Tibial artery (tissue), 4 donors: ENCODE results near the gene DDX56.
A peak's percentile ranks its signal among the peaks of the same experiment; 100 is the strongest.

Source experiments
- DNase-seq, 2 donors: peaks; one replicate each; pipeline ENCODE4 v3.0.0-alpha.2; 2019
- H3K27ac ChIP-seq, 2 donors: fragments of 200-600 bp; sonication (generic) in 1 of 2; 1 replicate in 1 of 2; 2 replicates in 1 of 2; pipeline ENCODE4 v1.5.1; 2018 to 2019; ENCODE audit warnings: mild to moderate bottlenecking in 1 of 2
- H3K27me3 ChIP-seq, 2 donors: fragments of 200-600 bp; sonication (generic) in 1 of 2; one replicate each; pipeline versions ENCODE4 v1.5.1 to v1.6.0; 2016 to 2019
- H3K36me3 ChIP-seq, 3 donors: fragments of 200-600 bp; sonication (generic) in 2 of 3; one replicate each; pipeline ENCODE4 v1.5.1; 2016 to 2019; ENCODE audit warnings: mild to moderate bottlenecking in 2 of 3
- H3K4me1 ChIP-seq, 4 donors: fragments of 200-600 bp; sonication (generic) in 2 of 4; 1 replicate in 3 of 4; 2 replicates in 1 of 4; pipeline ENCODE4 v1.5.1; 2016 to 2019
- H3K4me3 ChIP-seq, 2 donors: fragments of 200-600 bp; sonication (generic) in 1 of 2; 1 replicate in 1 of 2; 2 replicates in 1 of 2; pipeline ENCODE4 v1.5.1; 2018 to 2019; ENCODE audit warnings: mild to moderate bottlenecking in 2 of 2
- H3K9me3 ChIP-seq, 3 donors: fragments of 200-600 bp; sonication (generic) in 1 of 3; one replicate each; pipeline ENCODE4 v1.5.1; 2016 to 2019
- CTCF ChIP-seq, 2 experiments: fragments of 200-600 bp in 1 of 2; fragments of 450-650 bp in 1 of 2; IDR thresholded peaks; one replicate each; pipeline ENCODE4 v1.5.1; 2017 to 2019; ENCODE audit warnings: antibody characterized with exemption in 2 of 2, mild to moderate bottlenecking in 1 of 2, moderate library complexity in 1 of 2
- intact Hi-C: fragments of 100-400 bp; cut with DNase I; formaldehyde crosslinking; loops from one replicate; pipeline ENCODE4 v1.15.0; 2023; ENCODE audit warnings: low total_unique reads

DDX56 gene

GRCh38 chr7:44541876-44542610 lies 31.7 kb downstream of the DDX56 start:
- H3K27me3 ChIP-seq, result no peaks in the 10 kb centered on the region
- H3K36me3 ChIP-seq, result peaks cover 0 to 4% (median 0%) of the 10 kb centered on the region in 3 donors
- no peak for TF ChIP-seq CTCF (IDR thresholded peaks at IDR 0.05)
- no peak overlapping the region for H3K27ac ChIP-seq
- intact Hi-C loops, result no loop called here
- DNase-seq, result peak in 1 of 2 donors; percentile 33
- no peaks in the 10 kb centered on the region for H3K9me3 ChIP-seq
- no peaks in the 10 kb centered on the region for H3K4me1 ChIP-seq
- H3K4me3 ChIP-seq, result no peak overlapping the region

GRCh38 chr7:44541028-44541869 lies 32.5 kb downstream of the DDX56 start, which contains the start of gene NPC1L1:
Gene NPC1L1 (minus strand): TSS chr7:44541330. CDS start chr7:44541259, 71 bp downstream.
- Histone ChIP-seq H3K27ac (no peak within 1 kb of the TSS), H3K9me3 (no peaks in the 10 kb centered on the region), H3K4me3 (no peak within 1 kb of the TSS), H3K27me3 (no peaks in the 10 kb centered on the region), H3K4me1 (no peaks in the 10 kb centered on the region), H3K36me3 (peaks cover 0 to 4% (median 0%) of the 10 kb centered on the region in 3 donors)
- intact Hi-C loops, result no loop called here
- DNase-seq, result peak in 1 of 2 donors; percentile 50
- no peak for TF ChIP-seq CTCF (IDR thresholded peaks at IDR 0.05)

- no peak for TF ChIP-seq CTCF (IDR thresholded peaks at IDR 0.05)
- H3K27me3 ChIP-seq, result no peaks in the 10 kb centered on the region
- peak in 1 of 2 donors; percentile 31 for DNase-seq
- H3K4me1 ChIP-seq, result no peaks in the 10 kb centered on the region
- no peak overlapping the region for H3K27ac ChIP-seq
- H3K36me3 ChIP-seq, result peaks cover 0 to 4% (median 0%) of the 10 kb centered on the region in 3 donors
- intact Hi-C loops, result no loop called here
- no peaks in the 10 kb centered on the region for H3K9me3 ChIP-seq
- H3K4me3 ChIP-seq, result no peak overlapping the region
Observed at GRCh38 chr7:44540592-44541027, 33.1 kb downstream of the DDX56 start.

GRCh38 chr7:44539669-44540506 lies 33.8 kb downstream of the DDX56 start:
- Histone ChIP-seq H3K9me3 (no peaks in the 10 kb centered on the region), H3K4me1 (no peaks in the 10 kb centered on the region), H3K27me3 (no peaks in the 10 kb centered on the region), H3K36me3 (peaks cover 0 to 4% (median 0%) of the 10 kb centered on the region in 3 donors), H3K27ac (no peak overlapping the region), H3K4me3 (no peak overlapping the region)
- DNase-seq, result peak in 1 of 2 donors; percentile 52
- intact Hi-C loops, result no loop called here
- no peak for TF ChIP-seq CTCF (IDR thresholded peaks at IDR 0.05)
